ENCODE data around the gene ZDHHC18. TPM values are rescaled to one million over a fixed set of nuclear protein-coding genes. Genes with fewer than 3 reads are reported as not detected.
"Not testable (repeated sequence)": the region's sequence is repeated elsewhere in the genome, so short reads cannot be mapped to it uniquely, and the experiment has no call there.

Gene ZDHHC18
- polyA plus RNA-seq, 3 donors = 6.1 to 28.4 (median 17.1) TPM

DNA sequence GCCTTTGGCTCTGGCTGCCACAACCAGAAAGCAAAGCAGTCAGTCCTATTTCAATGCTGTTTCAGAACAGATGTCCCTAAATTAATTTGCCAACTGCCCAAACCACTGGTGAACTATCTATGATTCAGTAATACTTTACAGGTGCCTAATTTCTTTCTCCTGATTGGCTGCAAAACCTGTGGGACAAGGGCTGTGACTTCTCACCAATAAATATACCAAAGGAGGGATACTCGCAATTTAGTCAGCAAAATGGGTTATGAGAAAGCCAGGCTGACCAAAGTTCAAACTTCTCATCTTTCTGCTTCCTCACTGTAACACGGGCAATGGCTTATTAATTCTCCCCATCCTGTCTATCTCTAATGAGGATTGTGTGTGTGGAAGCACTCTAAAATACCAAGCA is 50.8 kb downstream of the ZDHHC18 start:
- 62 to 79% (median 72%) methylated on average over 2 of the region's 2 CpGs for WGBS, 3 donors
- no peak overlapping the region for H3K27ac ChIP-seq (ENCODE audit: low read depth, low read length)

GRCh38 chr1:26879793-26880192 is 53.3 kb downstream of the ZDHHC18 start:
- H3K27ac ChIP-seq (ENCODE audit: low read depth, low read length) = no peak overlapping the region
- WGBS, 3 donors = 91 to 95% (median 93%) methylated on average over 4 of the region's 4 CpGs

- H3K27ac ChIP-seq (ENCODE audit: low read depth, low read length) = not testable (repeated sequence)
- 80 to 90% (median 87%) methylated on average over 6 of the region's 6 CpGs for WGBS, 3 donors
These were observed 55.1 kb downstream of the ZDHHC18 start for GRCh38 chr1:26881611-26882010.

DNA sequence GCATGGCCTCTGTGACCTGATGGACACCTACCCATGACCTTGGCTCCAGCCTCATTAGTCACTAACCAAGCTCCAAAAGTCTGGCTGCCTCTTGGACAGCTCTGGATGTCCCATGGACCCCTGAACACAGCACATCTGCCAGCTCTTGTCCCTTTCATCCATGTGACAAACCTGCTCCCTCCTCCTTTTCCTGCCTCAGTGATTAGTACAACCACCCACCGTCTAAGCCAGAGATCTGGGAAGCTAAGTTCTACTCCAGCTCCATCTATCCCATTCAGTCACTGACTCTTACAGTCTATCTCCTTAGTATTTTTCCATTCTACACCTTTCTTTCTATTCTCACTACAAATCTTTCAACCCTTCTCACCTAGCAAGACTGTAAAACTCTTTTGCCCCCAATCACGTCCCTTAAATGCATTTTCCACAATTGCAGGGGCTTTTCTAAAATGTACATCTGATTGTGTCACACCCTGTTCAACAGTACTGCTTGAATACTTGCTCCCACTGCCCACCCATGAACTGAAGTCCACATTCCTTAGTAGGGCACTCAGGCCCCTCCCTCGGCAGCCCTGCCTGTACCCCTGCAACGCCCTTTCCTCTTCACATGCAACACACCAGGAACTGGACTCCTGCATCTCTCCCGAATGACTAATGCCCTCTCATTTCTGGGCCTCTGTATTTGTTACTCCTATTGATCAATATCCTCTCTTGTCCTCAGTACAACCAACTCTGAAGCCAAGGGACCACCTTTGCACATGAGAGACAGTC is 56.4 kb downstream of the ZDHHC18 start:
- WGBS, 3 donors = 86 to 91% (median 88%) methylated on average over 5 of the region's 5 CpGs
- H3K27ac ChIP-seq (ENCODE audit: low read depth, low read length) = no peak overlapping the region

GRCh38 chr1:26887125-26887524 is 60.6 kb downstream of the ZDHHC18 start:
- no peak overlapping the region for H3K27ac ChIP-seq (ENCODE audit: low read depth, low read length)
- WGBS, 3 donors = 62 to 79% (median 74%) methylated on average over 1 of the region's 1 CpG

DNA sequence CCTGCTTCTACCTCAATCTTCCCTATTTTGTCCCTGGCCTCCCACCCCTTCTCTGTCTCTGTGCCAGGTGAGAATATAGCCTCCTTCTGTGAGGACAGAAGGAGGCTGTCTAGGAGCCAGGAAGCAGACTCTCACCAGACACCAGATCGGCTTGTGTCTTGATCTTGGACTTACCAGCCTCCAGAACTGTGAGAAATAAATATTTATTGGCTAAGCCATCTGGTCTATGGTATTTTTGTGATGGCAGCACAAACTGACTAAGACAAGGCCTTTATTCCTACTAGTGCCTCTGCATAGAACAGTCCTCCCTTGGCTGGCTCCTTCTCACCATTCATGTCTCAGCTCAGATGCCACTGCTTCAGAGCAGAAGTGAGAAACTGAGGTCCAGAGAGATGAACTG is 61.7 kb downstream of the ZDHHC18 start:
- no peak overlapping the region for H3K27ac ChIP-seq (ENCODE audit: low read depth, low read length)
- 91 to 100% (median 100%) methylated on average over 1 of the region's 1 CpG for WGBS, 3 donors

GRCh38 chr1:26889551-26890466 is 63.3 kb downstream of the ZDHHC18 start, which contains the start of gene GPN2:
TSS of gene GPN2 (minus strand) at chr1:26890283. CDS start at chr1:26890096, 187 bp downstream.
- peak within 1 kb of the TSS; percentile 88 for H3K27ac ChIP-seq (ENCODE audit: low read depth, low read length)
- WGBS, 3 donors = 1% methylated on average over 78 to 89 of the region's 89 CpGs

DNA sequence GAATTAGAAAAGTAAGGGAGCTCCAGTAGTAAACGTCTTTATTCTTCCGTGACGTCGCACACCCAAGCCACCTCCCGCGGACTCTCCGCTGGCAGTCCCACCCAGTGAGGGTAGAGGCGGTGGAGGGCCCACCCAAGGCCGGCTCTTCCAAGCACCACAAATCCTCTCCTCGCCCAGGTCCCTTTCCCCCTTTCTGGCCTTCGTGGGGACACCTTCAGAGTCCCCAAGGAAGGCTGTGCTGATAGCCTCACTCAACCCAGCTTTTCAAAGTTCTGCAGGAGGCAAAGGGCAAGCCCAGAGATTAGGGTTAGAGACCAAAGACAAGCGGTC is 63.9 kb downstream of the ZDHHC18 start:
- peak overlapping the region; percentile 26 for H3K27ac ChIP-seq (ENCODE audit: low read depth, low read length)
- 0 to 3% (median 3%) methylated on average over 12 of the region's 12 CpGs for WGBS, 3 donors

GRCh38 chr1:26894263-26894662 is 67.8 kb downstream of the ZDHHC18 start:
- WGBS, 3 donors = 92 to 95% (median 92%) methylated on average over 13 of the region's 13 CpGs
- no peak overlapping the region for H3K27ac ChIP-seq (ENCODE audit: low read depth, low read length)

DNA sequence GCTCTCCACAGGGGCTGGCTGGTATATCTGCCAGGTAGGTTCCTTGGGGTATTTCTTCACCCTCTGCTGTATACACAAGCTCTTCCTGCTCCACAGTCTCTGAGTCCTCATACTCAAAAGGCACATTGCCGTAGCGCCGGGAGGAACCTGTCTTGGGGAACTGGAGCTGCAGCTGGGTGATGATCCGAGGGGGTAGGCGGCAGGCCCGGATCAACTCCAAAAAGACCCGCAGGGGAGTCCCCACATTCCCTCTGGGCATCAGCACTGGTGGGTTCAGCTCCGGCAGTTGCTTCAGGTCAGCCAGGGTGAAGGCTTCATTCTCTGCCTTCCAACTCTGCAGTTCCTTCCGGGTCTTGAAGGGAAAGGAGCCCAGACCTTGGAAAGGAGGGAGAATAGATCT is 70.9 kb downstream of the ZDHHC18 start:
- no peak overlapping the region for H3K27ac ChIP-seq (ENCODE audit: low read depth, low read length)
- 91 to 94% (median 93%) methylated on average over 9 of the region's 9 CpGs for WGBS, 3 donors

DNA sequence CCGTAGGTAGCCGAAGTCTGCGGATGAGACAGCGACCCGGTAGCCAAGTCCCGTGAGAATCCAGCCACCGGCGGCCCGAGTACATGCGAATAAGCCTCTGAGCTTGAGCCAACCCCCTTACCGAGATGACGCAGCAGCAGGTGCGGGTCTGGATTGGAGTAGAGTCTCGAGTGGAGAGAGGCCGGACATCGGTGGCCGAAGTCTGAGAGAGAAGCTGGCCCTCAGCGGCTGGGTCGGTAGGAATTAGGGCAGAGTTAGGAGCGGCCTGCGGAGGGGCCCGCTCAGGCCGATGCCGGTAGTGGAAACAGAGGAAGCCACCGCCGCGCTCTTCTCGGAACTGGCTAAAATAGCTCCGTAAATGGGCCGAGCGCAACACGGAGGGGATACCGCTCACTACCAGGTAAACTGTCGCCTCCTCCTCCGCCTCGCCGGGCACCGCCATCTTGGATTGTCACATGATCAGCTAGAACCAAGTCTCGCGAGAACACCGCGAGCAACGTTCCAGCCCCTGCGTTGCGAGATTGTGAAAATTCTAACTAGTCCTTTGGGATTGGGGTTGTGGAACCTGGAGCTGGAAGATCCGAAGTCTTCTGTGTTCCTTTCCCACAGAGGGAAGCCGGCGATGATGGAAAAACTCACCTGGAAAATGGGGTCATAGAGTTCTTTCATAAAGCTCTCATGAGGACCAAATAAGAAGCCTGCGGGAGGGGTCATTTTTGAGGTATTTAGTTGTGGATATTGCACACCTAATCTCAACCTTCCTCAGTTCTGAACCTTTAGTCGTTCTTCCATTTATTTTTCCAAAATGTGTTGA is 73.7 kb downstream of the ZDHHC18 start, which contains the start of gene GPATCH3:
Gene GPATCH3 (minus strand): TSS at position 467 of the 814 bp plus-strand sequence. CDS start 25 bp downstream, at position 442.
- peak within 1 kb of the TSS; percentile 51 for H3K27ac ChIP-seq (ENCODE audit: low read depth, low read length)
- 0% methylated on average over 50 of the region's 50 CpGs for WGBS, 3 donors

GRCh38 chr1:26900815-26901511 is 74.5 kb downstream of the ZDHHC18 start:
- no peak overlapping the region for H3K27ac ChIP-seq (ENCODE audit: low read depth, low read length)
- 50 to 68% (median 54%) methylated on average over 13 to 17 of the region's 18 CpGs for WGBS, 3 donors

Other genes with a start within 250 kb of the ZDHHC18 start
- 10 to 100 TPM; 12.2 to 22.8 (median 18.1) TPM for gene ARID1A, start 130.7 kb upstream of the ZDHHC18 start, polyA plus RNA-seq
- gene PIGV, start 38.7 kb upstream of the ZDHHC18 start, polyA plus RNA-seq = 1 to 10 TPM; 6.7 to 9.5 (median 8.4) TPM
- gene SFN, start 36.5 kb downstream of the ZDHHC18 start, polyA plus RNA-seq = 1 to 10 TPM in 1 of 3 donors, under 1 TPM in 2; 0.44 to 9.4 (median 0.79) TPM
- 10 to 100 TPM in 1 of 3 donors, 1 to 10 TPM in 2; 6.5 to 15.6 (median 8.3) TPM for gene GPN2, start 63.6 kb downstream of the ZDHHC18 start, polyA plus RNA-seq
- gene GPATCH3, start 73.8 kb downstream of the ZDHHC18 start, polyA plus RNA-seq = 10 to 100 TPM in 1 of 3 donors, 1 to 10 TPM in 2; 6.3 to 16.5 (median 9.4) TPM
- 10 to 100 TPM in 1 of 3 donors, 1 to 10 TPM in 1, not detected in 1; 4.0 to 16.3 TPM for gene NR0B2, start 87.3 kb downstream of the ZDHHC18 start, polyA plus RNA-seq
- 10 to 100 TPM; 36.1 to 49.8 (median 45.1) TPM for gene NUDC, start 95.1 kb downstream of the ZDHHC18 start, polyA plus RNA-seq
- 10 to 100 TPM in 1 of 3 donors, under 1 TPM in 1, not detected in 1; 0.94 to 10.6 TPM for gene KDF1, start 133.8 kb downstream of the ZDHHC18 start, polyA plus RNA-seq
- 10 to 100 TPM in 2 of 3 donors, 1 to 10 TPM in 1; 9.1 to 10.4 (median 10.3) TPM for gene TRNP1, start 167.0 kb downstream of the ZDHHC18 start, polyA plus RNA-seq
- gene TENT5B, start 186.2 kb downstream of the ZDHHC18 start, polyA plus RNA-seq = 1 to 10 TPM; 1.8 to 3.1 (median 2.9) TPM